GM23248 (cell line): ENCODE measurements around the gene MAPK8IP1.

ENCODE experiments used
- EZH2 ChIP-seq: fragments of 200-600 bp; sonication (generic); IDR thresholded peaks from 2 replicates; pipeline ENCODE4 v1.6.1; 2018; ENCODE audit warnings: antibody characterized with exemption, mild to moderate bottlenecking; ENCODE audit not compliant: insufficient read depth, poor library complexity, severe bottlenecking
- EZH2phosphoT487 ChIP-seq: fragments of 200-600 bp; sonication (generic); IDR thresholded peaks from 2 replicates; pipeline ENCODE4 v1.6.1; 2018; ENCODE audit warnings: antibody characterized with exemption, moderate library complexity, mild to moderate bottlenecking, low read depth; ENCODE audit not compliant: insufficient read depth

- TF ChIP-seq EZH2 (no peak), EZH2phosphoT487 (no peak)
Measured at GRCh38 chr11:45885274-45885920, at the start of gene MAPK8IP1.
